HCT116 (cell line): ENCODE results near the gene CALML6. TPM values are rescaled to one million over a fixed set of nuclear protein-coding genes. Genes with fewer than 3 reads are reported as not detected.

Experiments
- ATAC-seq: fragments of 200-7000 bp; cut with Tn5 transposase; 2 replicates; pipeline ENCODE4 v1.9.1; 2020; ENCODE audit warnings: mild to moderate bottlenecking, moderate library complexity
- BruUV-seq: library from RNA; stranded (reverse); fragments of 400-500 nt; replicated peaks from 2 replicates; lab custom pipeline; 2021; lab: Mats Ljungman, UMichigan
- CTCF ChIA-PET: fragments of 300-600 bp; sonication (Branson Sonifier 250); formaldehyde crosslinking; loops from one replicate; lab custom pipeline; 2021; ENCODE audit warnings: antibody characterized with exemption; lab: Charles Lee
- POLR2A ChIA-PET: fragments of 300-600, 350-600 bp; sonication (Branson Sonifier 250); formaldehyde crosslinking; loops from one replicate; lab custom pipeline; 2021; ENCODE audit warnings: antibody characterized with exemption; lab: Charles Lee
- RAD21 ChIA-PET, 2 experiments: fragments of 300-600 bp; sonication (Branson Sonifier 250); formaldehyde crosslinking; loops; one replicate each; lab custom pipeline; 2023; ENCODE audit warnings: low total read pairs in 2 of 2; ENCODE audit not compliant: uncharacterized antibody in 2 of 2, unreplicated experiment in 2 of 2, low non-redundant PET in 1 of 2; lab: Charles Lee
- DNase-seq: peaks from one replicate; pipeline ENCODE4 v3.0.0-alpha.2; 2010; ENCODE audit warnings: low read depth, low spot score
- H2AFZ ChIP-seq: fragments of 200-600 bp; shearing (Covaris generic), sonication (generic); 2 replicates; pipeline ENCODE4 v1.6.1; 2017; ENCODE audit warnings: low read depth, mixed run types, mixed read lengths, antibody characterized with exemption, low read length; ENCODE audit not compliant: poor library complexity, severe bottlenecking
- H3K27ac ChIP-seq: 2 replicates; pipeline ENCODE4 v1.5.1; 2012; ENCODE audit warnings: low read depth, low read length
- H3K27me3 ChIP-seq: fragments of 200-600 bp; sonication (generic); 2 replicates; pipeline ENCODE4 v1.6.1; 2016; ENCODE audit warnings: mixed run types, low read length, mixed read lengths; ENCODE audit not compliant: insufficient read depth
- H3K36me3 ChIP-seq, 2 experiments: fragments of 200-500 bp in 1 of 2; fragments of 200-600 bp in 1 of 2; sonication (Bioruptor generic) in 1 of 2; sonication (generic) in 1 of 2; 2 replicates each; pipeline versions ENCODE4 v1.5.1 to v1.6.1; 2014 to 2016; ENCODE audit warnings: low read length in 2 of 2, inconsistent platforms in 1 of 2, mixed read lengths in 1 of 2, mixed run types in 1 of 2; ENCODE audit not compliant: insufficient read depth in 2 of 2, control insufficient read depth in 1 of 2
- H3K4me1 ChIP-seq, 2 experiments: fragments of 200-600 bp in 1 of 2; sonication (generic) in 1 of 2; 2 replicates each; pipeline versions ENCODE4 v1.5.1 to v1.6.1; 2012 to 2017; ENCODE audit warnings: low read length in 2 of 2, inconsistent platforms in 1 of 2, mild to moderate bottlenecking in 1 of 2, mixed read lengths in 1 of 2, mixed run types in 1 of 2, moderate library complexity in 1 of 2; ENCODE audit not compliant: insufficient read depth in 2 of 2, control insufficient read depth in 1 of 2
- H3K4me2 ChIP-seq: fragments of 200-600 bp; sonication (generic); 2 replicates; pipeline ENCODE4 v1.6.1; 2017; ENCODE audit warnings: mixed run types, low read length, mixed read lengths
- H3K4me3 ChIP-seq, 2 experiments: fragments of 200-600 bp in 1 of 2; sonication (generic) in 1 of 2; replicated peaks in 1 of 2; 2 replicates each; pipeline ENCODE4 v1.5.1; 2011 to 2016; ENCODE audit warnings: low read length in 2 of 2, control low read depth in 1 of 2, low read depth in 1 of 2, mild to moderate bottlenecking in 1 of 2, mixed read lengths in 1 of 2, mixed run types in 1 of 2
- H3K79me2 ChIP-seq: fragments of 200-600 bp; sonication (generic); 2 replicates; pipeline ENCODE4 v1.6.1; 2017; ENCODE audit warnings: mild to moderate bottlenecking, mixed run types, low read length, moderate library complexity, mixed read lengths; ENCODE audit not compliant: insufficient read depth
- H3K9ac ChIP-seq: fragments of 200-600 bp; sonication (generic); 2 replicates; pipeline ENCODE4 v1.6.1; 2016; ENCODE audit warnings: low read length, mixed read lengths
- H3K9me2 ChIP-seq: fragments of 200-600 bp; sonication (generic), shearing (Covaris generic); 2 replicates; pipeline ENCODE4 v1.6.1; 2017; ENCODE audit warnings: mixed run types, mild to moderate bottlenecking, moderate library complexity; ENCODE audit not compliant: insufficient read depth
- H3K9me3 ChIP-seq, 2 experiments: fragments of 200-500 bp in 1 of 2; fragments of 200-600 bp in 1 of 2; sonication (Bioruptor generic) in 1 of 2; sonication (generic) in 1 of 2; 2 replicates each; pipeline ENCODE4 v1.6.1; 2014 to 2017; ENCODE audit warnings: low read length in 2 of 2, mixed read lengths in 2 of 2, inconsistent platforms in 1 of 2, low read depth in 1 of 2, mild to moderate bottlenecking in 1 of 2, mixed run types in 1 of 2, moderate library complexity in 1 of 2; ENCODE audit not compliant: control insufficient read depth in 1 of 2, insufficient read depth in 1 of 2
- H4K20me1 ChIP-seq: fragments of 200-600 bp; sonication (generic), shearing (Covaris generic); 2 replicates; pipeline ENCODE4 v1.6.1; 2017; ENCODE audit warnings: mixed run types, mild to moderate bottlenecking, moderate library complexity; ENCODE audit not compliant: insufficient read depth
- CBX3 ChIP-seq: IDR thresholded peaks from 2 replicates; pipeline ENCODE4 v1.6.1; 2012; ENCODE audit warnings: low read depth
- CEBPB ChIP-seq: IDR thresholded peaks from 2 replicates; pipeline ENCODE4 v1.6.1; 2012; ENCODE audit warnings: low read depth
- EGR1 ChIP-seq: IDR thresholded peaks from 2 replicates; pipeline ENCODE4 v1.6.1; 2012; ENCODE audit warnings: low read depth
- ELF1 ChIP-seq: IDR thresholded peaks from 2 replicates; pipeline ENCODE4 v1.6.1; 2012; ENCODE audit warnings: low read depth, borderline replicate concordance
- EZH2 ChIP-seq: fragments of 200-600 bp; sonication (generic); IDR thresholded peaks from 2 replicates; pipeline ENCODE4 v1.6.1; 2017; ENCODE audit warnings: antibody characterized with exemption, mixed run types
- FOSL1 ChIP-seq: IDR thresholded peaks from 2 replicates; pipeline ENCODE4 v1.6.1; 2012; ENCODE audit warnings: low read depth
- JUND ChIP-seq: IDR thresholded peaks from 2 replicates; pipeline ENCODE4 v1.6.1; 2012
- POLR2AphosphoS5 ChIP-seq: IDR thresholded peaks from 2 replicates; pipeline ENCODE4 v1.6.1; 2011; ENCODE audit warnings: mild to moderate bottlenecking, low read depth, low read length, moderate library complexity
- RAD21 ChIP-seq: IDR thresholded peaks from 2 replicates; pipeline ENCODE4 v1.6.1; 2012; ENCODE audit warnings: low read depth, mild to moderate bottlenecking
- SIN3A ChIP-seq: IDR thresholded peaks from 2 replicates; pipeline ENCODE4 v1.6.1; 2012; ENCODE audit warnings: low read depth
- SP1 ChIP-seq: IDR thresholded peaks from 2 replicates; pipeline ENCODE4 v1.6.1; 2012; ENCODE audit warnings: low read depth
- SRF ChIP-seq: IDR thresholded peaks from 2 replicates; pipeline ENCODE4 v1.6.1; 2012; ENCODE audit warnings: low read depth
- TCF7L2 ChIP-seq: IDR thresholded peaks from 2 replicates; pipeline ENCODE4 v1.7.0; 2011; ENCODE audit warnings: borderline replicate concordance, inconsistent platforms; ENCODE audit not compliant: insufficient read depth, insufficient read length; ENCODE audit errors: extremely low read depth
- YY1 ChIP-seq: IDR thresholded peaks from 2 replicates; pipeline ENCODE4 v1.6.1; 2011; ENCODE audit warnings: low read length, low read depth, moderate library complexity, mild to moderate bottlenecking; ENCODE audit not compliant: insufficient replicate concordance; ENCODE audit errors: extremely low read depth
- ZFX ChIP-seq: fragments of 450-650 bp; IDR thresholded peaks from 2 replicates; pipeline ENCODE4 v1.6.1; 2017
- ZNF274 ChIP-seq: fragments of 200-500 bp; sonication (Bioruptor generic); IDR thresholded peaks from 2 replicates; pipeline ENCODE4 v1.6.1; 2014; ENCODE audit warnings: mild to moderate bottlenecking, low read depth, low read length, inconsistent platforms
- intact Hi-C: fragments of 100-400 bp; cut with micrococcal nuclease; formaldehyde crosslinking; loops from 2 replicates; pipeline ENCODE4 v1.10.0; 2022
- total RNA-seq: library from RNA; stranded (reverse); gene quantifications from one replicate; pipeline ENCODE4 v1.2.1, GENCODE V29; 2021; ENCODE audit not compliant: unreplicated experiment
- TF ChIP-seq, protein P1 (sequence below): IDR thresholded peaks from 2 replicates; pipeline ENCODE4 v1.6.1; 2011; ENCODE audit warnings: mild to moderate bottlenecking, low read length, moderate library complexity; ENCODE audit not compliant: insufficient replicate concordance; ENCODE audit errors: extremely low read depth
- TF ChIP-seq, protein P2 (sequence below): IDR thresholded peaks from 2 replicates; pipeline ENCODE4 v1.6.1; 2012; ENCODE audit warnings: low read depth
- TF ChIP-seq, protein P3 (sequence below), 3 experiments: fragments of 200-600 bp in 1 of 3; sonication (generic) in 1 of 3; IDR thresholded peaks in 2 of 3; conservative IDR thresholded peaks in 1 of 3; 2 replicates each; pipeline ENCODE4 v1.5.1; 2012 to 2017; ENCODE audit warnings: low read depth in 2 of 3, low read length in 2 of 3, antibody characterized with exemption in 1 of 3, borderline replicate concordance in 1 of 3, control low read depth in 1 of 3, mild to moderate bottlenecking in 1 of 3, mixed read lengths in 1 of 3, mixed run types in 1 of 3, moderate library complexity in 1 of 3; ENCODE audit not compliant: insufficient read depth in 1 of 3
- TF ChIP-seq, protein P4 (sequence below): IDR thresholded peaks from 2 replicates; pipeline ENCODE4 v1.6.1; 2012

CALML6 gene
- total RNA-seq, 1 experiment from 2014 or later, result 2.3 TPM

DNA sequence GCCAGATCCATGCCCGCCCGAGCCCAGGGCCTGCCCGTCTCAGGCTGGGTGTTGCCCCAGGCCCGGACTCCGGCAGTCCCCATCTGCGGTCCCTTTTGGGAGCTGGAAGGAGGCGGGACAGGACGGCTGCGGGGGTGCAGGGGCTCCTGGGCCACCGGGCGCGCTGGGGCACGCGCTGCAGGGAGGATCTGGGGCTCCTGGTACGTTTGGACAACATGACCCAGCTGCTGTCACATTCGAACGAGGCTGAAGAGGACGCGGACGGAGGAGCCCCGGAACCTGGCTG is 6.6 kb upstream of the CALML6 start:
- H2AFZ ChIP-seq, result no peak overlapping the region
- peak overlapping the region; percentile 99 for H3K4me2 ChIP-seq
- intact Hi-C loops, result loop anchor here (5.0 kb wide), 1 partner anchor 139 kb away; no protein-coding TSS in a partner anchor
- peaks cover 19 to 36% of the 10 kb centered on the region in 2 experiments for H3K4me1 ChIP-seq
- ATAC-seq (peak; percentile 21), DNase-seq (no peak)
- H3K79me2 ChIP-seq, result no peaks in the 10 kb centered on the region
- peak overlapping the region; percentile 69 to 77 for H3K4me3 ChIP-seq
- no peaks in the 10 kb centered on the region for H3K27me3 ChIP-seq
- peak overlapping the region; percentile 85 for H3K9ac ChIP-seq
- RAD21 ChIA-PET, result interaction anchor here (0.5 to 1.0 kb wide), 9 partner anchors 10 to 721 kb away, joined by 3 to 7 read pairs (median 3); no protein-coding TSS in a partner anchor
- POLR2A ChIA-PET, result interaction anchor here (0.6 to 1.3 kb wide), 8 partner anchors 11 to 293 kb away, joined by 3 to 5 read pairs (median 4); partner anchors contain the start of genes MIB2 and TMEM52
- H3K36me3 ChIP-seq, result no peaks in the 10 kb centered on the region
- TF ChIP-seq, protein P1, sequence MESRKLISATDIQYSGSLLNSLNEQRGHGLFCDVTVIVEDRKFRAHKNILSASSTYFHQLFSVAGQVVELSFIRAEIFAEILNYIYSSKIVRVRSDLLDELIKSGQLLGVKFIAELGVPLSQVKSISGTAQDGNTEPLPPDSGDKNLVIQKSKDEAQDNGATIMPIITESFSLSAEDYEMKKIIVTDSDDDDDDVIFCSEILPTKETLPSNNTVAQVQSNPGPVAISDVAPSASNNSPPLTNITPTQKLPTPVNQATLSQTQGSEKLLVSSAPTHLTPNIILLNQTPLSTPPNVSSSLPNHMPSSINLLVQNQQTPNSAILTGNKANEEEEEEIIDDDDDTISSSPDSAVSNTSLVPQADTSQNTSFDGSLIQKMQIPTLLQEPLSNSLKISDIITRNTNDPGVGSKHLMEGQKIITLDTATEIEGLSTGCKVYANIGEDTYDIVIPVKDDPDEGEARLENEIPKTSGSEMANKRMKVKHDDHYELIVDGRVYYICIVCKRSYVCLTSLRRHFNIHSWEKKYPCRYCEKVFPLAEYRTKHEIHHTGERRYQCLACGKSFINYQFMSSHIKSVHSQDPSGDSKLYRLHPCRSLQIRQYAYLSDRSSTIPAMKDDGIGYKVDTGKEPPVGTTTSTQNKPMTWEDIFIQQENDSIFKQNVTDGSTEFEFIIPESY, result no peak
- TF ChIP-seq EGR1 (no peak), CEBPB (no peak), SIN3A (no peak), FOSL1 (no peak), POLR2AphosphoS5 (no peak), ELF1 (no peak), CBX3 (no peak), TCF7L2 (no peak), RAD21 (no peak), SP1 (no peak), YY1 (no peak), JUND (no peak), ZNF274 (no peak), SRF (no peak), ZFX (no peak), EZH2 (no peak)
- TF ChIP-seq, protein P2, sequence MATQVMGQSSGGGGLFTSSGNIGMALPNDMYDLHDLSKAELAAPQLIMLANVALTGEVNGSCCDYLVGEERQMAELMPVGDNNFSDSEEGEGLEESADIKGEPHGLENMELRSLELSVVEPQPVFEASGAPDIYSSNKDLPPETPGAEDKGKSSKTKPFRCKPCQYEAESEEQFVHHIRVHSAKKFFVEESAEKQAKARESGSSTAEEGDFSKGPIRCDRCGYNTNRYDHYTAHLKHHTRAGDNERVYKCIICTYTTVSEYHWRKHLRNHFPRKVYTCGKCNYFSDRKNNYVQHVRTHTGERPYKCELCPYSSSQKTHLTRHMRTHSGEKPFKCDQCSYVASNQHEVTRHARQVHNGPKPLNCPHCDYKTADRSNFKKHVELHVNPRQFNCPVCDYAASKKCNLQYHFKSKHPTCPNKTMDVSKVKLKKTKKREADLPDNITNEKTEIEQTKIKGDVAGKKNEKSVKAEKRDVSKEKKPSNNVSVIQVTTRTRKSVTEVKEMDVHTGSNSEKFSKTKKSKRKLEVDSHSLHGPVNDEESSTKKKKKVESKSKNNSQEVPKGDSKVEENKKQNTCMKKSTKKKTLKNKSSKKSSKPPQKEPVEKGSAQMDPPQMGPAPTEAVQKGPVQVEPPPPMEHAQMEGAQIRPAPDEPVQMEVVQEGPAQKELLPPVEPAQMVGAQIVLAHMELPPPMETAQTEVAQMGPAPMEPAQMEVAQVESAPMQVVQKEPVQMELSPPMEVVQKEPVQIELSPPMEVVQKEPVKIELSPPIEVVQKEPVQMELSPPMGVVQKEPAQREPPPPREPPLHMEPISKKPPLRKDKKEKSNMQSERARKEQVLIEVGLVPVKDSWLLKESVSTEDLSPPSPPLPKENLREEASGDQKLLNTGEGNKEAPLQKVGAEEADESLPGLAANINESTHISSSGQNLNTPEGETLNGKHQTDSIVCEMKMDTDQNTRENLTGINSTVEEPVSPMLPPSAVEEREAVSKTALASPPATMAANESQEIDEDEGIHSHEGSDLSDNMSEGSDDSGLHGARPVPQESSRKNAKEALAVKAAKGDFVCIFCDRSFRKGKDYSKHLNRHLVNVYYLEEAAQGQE, result no peak
- TF ChIP-seq, protein P3, sequence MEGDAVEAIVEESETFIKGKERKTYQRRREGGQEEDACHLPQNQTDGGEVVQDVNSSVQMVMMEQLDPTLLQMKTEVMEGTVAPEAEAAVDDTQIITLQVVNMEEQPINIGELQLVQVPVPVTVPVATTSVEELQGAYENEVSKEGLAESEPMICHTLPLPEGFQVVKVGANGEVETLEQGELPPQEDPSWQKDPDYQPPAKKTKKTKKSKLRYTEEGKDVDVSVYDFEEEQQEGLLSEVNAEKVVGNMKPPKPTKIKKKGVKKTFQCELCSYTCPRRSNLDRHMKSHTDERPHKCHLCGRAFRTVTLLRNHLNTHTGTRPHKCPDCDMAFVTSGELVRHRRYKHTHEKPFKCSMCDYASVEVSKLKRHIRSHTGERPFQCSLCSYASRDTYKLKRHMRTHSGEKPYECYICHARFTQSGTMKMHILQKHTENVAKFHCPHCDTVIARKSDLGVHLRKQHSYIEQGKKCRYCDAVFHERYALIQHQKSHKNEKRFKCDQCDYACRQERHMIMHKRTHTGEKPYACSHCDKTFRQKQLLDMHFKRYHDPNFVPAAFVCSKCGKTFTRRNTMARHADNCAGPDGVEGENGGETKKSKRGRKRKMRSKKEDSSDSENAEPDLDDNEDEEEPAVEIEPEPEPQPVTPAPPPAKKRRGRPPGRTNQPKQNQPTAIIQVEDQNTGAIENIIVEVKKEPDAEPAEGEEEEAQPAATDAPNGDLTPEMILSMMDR (IDR thresholded peaks at IDR 0.05 in 2 of 3, conservative IDR thresholded peaks at IDR 0.05 in 1 of 3; ENCODE audit: borderline replicate concordance in 1 of 3, insufficient read depth in 1 of 3, low read depth in 2 of 3, low read length in 2 of 3), result no peak
- TF ChIP-seq, protein P4, sequence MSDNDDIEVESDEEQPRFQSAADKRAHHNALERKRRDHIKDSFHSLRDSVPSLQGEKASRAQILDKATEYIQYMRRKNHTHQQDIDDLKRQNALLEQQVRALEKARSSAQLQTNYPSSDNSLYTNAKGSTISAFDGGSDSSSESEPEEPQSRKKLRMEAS, result no peak
- no peaks in the 10 kb centered on the region for H3K9me2 ChIP-seq
- H4K20me1 ChIP-seq, result no peaks in the 10 kb centered on the region
- H3K9me3 ChIP-seq, result no peaks in the 10 kb centered on the region
- CTCF ChIA-PET, result interaction anchor here (0.6 to 3.0 kb wide), 14 partner anchors 9 to 286 kb away, joined by 3 to 31 read pairs (median 6); partner anchors contain the start of genes FAAP20 and TMEM52
- BruUV-seq, result no TSS peak
- peak overlapping the region; percentile 87 for H3K27ac ChIP-seq
